GM12801 (cell line): Measurements from ENCODE around the gene PNPO.

Source experiments
- TF ChIP-seq, protein P1 (sequence below): IDR thresholded peaks from one replicate; pipeline ENCODE4 v1.5.1; 2011; ENCODE audit warnings: control low read depth; ENCODE audit not compliant: insufficient read length; ENCODE audit errors: extremely low read depth

PNPO gene

GRCh38 chr17:47993031-47993564 lies 51.7 kb downstream of the PNPO start:
- TF ChIP-seq, protein P1, sequence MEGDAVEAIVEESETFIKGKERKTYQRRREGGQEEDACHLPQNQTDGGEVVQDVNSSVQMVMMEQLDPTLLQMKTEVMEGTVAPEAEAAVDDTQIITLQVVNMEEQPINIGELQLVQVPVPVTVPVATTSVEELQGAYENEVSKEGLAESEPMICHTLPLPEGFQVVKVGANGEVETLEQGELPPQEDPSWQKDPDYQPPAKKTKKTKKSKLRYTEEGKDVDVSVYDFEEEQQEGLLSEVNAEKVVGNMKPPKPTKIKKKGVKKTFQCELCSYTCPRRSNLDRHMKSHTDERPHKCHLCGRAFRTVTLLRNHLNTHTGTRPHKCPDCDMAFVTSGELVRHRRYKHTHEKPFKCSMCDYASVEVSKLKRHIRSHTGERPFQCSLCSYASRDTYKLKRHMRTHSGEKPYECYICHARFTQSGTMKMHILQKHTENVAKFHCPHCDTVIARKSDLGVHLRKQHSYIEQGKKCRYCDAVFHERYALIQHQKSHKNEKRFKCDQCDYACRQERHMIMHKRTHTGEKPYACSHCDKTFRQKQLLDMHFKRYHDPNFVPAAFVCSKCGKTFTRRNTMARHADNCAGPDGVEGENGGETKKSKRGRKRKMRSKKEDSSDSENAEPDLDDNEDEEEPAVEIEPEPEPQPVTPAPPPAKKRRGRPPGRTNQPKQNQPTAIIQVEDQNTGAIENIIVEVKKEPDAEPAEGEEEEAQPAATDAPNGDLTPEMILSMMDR: no peak

DNA sequence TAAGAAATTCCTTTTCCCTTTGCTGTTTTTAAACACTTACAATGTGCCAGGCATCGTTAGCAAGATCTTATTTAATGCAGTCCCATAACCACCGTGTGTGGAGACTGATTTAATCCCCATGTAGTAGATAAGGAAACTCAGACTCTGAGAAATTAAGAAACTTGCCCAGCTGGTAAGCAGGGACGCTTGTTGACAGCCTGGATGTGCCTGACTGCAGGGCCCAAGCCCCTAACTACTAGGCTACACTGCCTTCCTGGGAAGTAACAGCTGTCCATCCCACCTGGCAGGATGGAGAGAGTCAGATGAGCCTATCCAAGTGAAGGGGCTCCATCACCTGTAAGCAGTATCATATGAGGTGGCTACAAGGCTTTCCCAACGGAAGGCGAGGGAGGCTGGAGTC lies 52.6 kb downstream of the PNPO start:
- TF ChIP-seq, protein P1: no peak

DNA sequence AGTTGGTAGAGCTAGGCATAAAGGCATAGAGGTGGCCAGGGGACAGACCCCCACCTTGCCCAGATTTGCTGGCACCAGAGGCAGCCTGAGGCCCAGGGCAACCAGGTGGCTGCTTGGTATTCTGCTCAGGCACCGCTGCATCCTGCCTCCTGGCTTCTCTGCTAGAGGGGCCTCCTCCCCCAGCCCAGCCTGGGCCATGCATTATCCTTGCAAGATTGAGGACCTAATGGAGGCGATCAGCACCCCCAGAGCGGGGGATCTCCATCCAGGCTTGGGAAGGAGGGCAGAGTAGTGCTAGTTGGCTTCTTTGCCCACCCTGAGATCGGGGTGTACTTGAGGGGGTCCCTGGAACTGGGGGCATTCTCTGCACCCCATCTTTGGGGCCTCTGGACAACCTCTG lies 53.4 kb downstream of the PNPO start:
- TF ChIP-seq, protein P1: no peak

GRCh38 chr17:47995241-47995935 lies 54.0 kb downstream of the PNPO start:
- TF ChIP-seq, protein P1: no peak

DNA sequence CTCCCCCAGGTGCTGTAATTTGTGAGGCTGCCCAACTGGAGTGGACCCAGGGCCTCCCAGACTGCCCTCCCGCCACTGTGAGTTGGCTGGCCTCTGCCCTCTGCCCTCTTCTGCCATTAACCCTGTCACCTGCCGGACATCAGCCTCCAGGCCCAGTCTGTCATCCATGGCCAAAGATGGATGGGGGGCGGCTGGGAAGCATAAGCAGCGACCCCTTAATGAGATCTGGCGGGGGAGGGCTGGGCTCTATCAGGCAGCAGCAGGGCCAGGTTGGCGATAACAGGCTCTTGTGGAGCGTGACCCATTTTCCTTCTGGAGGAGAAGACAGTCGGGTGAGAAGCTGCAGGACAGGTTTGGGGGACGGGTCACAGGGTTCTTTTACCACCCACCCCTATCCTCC lies 54.8 kb downstream of the PNPO start:
- TF ChIP-seq, protein P1: no peak

DNA sequence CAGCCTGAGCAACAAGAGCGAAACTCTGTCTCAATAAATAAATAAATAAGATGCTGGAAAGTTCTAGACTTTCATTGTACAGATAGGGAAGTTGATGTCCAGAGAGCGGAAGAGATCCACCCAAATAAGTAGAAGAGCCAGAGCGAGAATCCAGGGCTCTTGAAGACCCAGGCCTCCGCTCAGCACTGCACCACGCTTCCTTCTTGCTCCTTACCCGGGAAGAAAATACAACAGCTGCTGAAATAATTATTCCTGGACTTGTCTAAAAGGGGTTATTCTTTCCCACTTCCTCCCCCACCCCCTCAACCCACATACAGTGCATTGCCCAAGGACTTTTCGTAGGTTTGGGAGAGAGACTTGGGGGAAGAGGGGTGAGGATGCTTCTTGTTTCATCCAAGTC lies 56.2 kb downstream of the PNPO start:
- TF ChIP-seq, protein P1: no peak

GRCh38 chr17:47998044-47998443 lies 56.7 kb downstream of the PNPO start:
- TF ChIP-seq, protein P1: no peak
